ENCODE results near the gene TTC34. TPM values are rescaled to one million over a fixed set of nuclear protein-coding genes. Genes with fewer than 3 reads are reported as not detected.

The TTC34 gene, protein sequence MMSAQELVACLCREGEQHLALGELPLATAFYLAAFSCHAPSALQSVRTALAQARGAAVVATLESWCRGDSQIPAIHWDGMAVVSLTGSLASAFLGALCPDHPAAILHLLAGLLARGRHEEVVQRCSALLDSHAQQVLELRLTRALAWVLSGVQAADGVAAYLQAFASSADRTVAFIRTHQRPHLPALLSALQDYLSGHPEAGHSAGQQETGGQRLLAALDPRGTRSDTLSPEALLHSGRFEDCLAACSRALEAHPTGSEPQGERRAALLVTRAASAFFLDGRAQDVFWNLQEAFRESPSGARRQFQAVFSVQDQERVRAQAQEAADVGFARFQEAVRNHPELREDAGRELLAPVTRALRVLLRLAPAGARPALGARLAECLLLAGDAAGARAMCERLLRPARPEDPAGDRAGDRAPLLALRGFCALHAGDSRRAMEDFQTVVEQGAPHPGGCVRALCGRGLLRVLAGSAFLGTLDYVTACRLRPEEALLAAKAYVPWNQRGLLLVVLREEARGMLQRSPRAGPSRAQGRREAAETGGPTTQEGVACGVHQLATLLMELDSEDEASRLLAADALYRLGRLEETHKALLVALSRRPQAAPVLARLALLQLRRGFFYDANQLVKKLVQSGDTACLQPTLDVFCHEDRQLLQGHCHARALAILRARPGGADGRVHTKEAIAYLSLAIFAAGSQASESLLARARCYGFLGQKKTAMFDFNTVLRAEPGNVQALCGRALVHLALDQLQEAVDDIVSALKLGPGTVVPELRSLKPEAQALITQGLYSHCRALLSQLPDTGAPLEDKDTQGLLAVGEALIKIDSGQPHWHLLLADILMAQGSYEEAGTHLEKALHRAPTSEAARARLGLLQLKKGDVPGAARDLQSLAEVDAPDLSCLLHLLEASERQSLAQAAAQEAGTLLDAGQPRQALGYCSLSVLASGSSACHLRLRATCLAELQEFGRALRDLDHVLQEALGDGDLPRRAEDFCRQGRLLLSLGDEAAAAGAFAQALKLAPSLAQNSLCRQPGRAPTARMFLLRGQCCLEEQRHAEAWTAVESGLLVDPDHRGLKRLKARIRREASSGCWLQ
- total RNA-seq = 1.3 and 1.8 TPM in 2 replicates

DNA sequence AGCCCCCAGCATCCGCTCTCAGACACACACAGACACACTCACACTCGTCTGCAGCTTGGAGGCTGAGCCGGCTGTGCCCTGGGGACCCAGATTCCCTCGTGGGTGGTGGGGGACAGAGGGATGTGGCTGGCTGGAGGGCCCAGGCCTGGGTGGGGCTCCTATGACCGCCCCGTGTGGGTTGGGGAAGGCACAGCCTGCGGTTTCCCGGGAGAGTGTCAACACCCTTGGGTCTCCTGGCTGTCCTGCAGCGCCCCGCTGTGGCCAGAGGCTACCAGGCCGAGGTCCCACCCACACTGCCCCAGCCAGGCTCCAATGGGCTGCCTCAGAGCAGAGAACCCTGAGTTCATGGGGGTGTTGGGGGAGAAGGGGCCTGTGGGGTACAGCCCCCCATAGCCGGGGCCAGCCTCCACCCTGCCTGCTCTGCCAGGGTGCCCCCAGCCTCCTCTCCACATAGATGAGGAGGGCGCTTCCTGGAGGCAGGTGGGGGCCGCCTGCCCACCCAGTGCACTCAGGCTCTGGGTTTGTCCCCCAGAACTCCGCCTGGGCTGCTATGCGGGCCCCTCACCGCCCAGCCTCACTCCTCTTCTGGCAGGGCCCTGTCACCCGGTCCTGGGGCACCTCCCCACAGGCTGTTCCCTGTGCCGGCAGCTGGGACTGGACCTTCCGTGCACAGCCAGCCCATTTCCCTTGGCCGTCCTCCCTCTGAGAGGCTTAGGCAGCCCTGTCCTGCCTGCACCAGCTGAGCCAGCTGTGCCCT lies at the start of gene TTC34:
TTC34 (minus strand) TSS at position 159 of the 757 bp plus-strand sequence. CDS start 866 bp downstream, outside the sequence.
- no peak within 1 kb of the TSS for H3K4me3 Mint-ChIP-seq
- intact Hi-C loops (cut with micrococcal nuclease) = no loop called here
- no peaks in the 10 kb centered on the region for H3K36me3 Mint-ChIP-seq (ENCODE audit: low read depth)
- H3K27me3 Mint-ChIP-seq = no peaks in the 10 kb centered on the region
- no peak within 1 kb of the TSS for H3K27ac Mint-ChIP-seq
- DNase-seq = peak; percentile 86
- no peaks in the 10 kb centered on the region for H3K4me1 Mint-ChIP-seq
- no peaks in the 10 kb centered on the region for H3K9me3 Mint-ChIP-seq

DNA sequence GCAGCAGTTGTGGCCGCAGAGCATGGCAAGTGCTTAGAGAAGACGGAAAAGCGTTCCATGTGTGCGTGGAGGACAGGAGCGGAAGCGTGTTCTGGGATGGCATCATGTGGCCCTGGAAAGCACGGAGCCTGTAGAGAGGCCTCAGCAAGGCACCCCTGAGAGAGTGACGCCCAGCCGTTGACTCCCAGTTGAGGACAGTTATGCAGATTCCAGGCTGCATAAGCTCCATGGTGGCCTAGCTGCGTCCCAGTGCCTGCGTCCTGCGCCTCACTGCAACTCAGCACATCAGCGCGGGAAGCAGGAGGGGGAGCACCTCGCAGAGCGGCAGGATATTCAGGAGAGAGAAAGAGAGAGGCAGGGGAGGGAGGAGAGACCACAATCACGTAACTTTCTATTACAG lies 49.0 kb upstream of the TTC34 start:
- Mint-ChIP-seq H3K4me1 (peaks cover 2% of the 10 kb centered on the region), H3K36me3 (ENCODE audit: low read depth) (no peaks in the 10 kb centered on the region), H3K9me3 (no peaks in the 10 kb centered on the region), H3K4me3 (no peak overlapping the region), H3K27ac (no peak overlapping the region), H3K27me3 (no peaks in the 10 kb centered on the region)
- no peak for DNase-seq
- intact Hi-C loops (cut with micrococcal nuclease) = no loop called here

DNA sequence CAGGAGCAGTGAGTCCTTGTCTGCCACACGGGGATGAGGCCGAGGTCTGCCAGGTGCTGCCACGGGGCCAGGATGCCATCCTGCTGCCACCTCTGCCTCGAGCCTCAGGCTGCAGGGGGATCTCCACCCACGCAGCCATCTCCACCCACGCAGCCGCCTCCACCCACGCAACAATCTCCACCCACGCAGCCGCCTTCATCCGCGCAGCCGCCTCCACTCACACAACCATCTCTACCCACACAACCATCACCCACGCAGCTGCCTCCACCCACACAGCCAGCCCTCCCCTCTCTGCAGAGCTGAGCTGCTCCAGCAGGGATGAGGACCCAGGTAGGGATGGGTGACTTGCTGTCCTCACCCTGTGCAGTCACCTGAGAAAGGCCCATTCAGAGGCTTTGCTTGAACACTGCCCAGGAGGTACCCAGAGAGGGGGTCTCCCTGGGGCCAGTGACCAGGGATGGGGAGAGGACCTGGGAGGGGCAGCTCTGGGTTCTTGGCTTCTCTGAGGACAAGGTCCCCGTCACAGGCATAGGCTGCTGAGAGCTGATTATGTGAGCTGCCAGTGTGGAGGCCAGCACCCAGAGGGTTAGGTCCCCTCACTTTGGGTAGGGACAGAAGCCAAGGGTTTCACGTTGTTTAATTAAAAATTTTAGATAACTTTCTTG lies 46.6 kb upstream of the TTC34 start:
- H3K27ac Mint-ChIP-seq = no peak overlapping the region
- H3K4me1 Mint-ChIP-seq = peaks cover 2% of the 10 kb centered on the region
- no peaks in the 10 kb centered on the region for H3K36me3 Mint-ChIP-seq (ENCODE audit: low read depth)
- no peak overlapping the region for H3K4me3 Mint-ChIP-seq
- DNase-seq = no peak
- peaks cover 2% of the 10 kb centered on the region for H3K27me3 Mint-ChIP-seq
- no peaks in the 10 kb centered on the region for H3K9me3 Mint-ChIP-seq
- intact Hi-C loops (cut with micrococcal nuclease) = no loop called here

DNA sequence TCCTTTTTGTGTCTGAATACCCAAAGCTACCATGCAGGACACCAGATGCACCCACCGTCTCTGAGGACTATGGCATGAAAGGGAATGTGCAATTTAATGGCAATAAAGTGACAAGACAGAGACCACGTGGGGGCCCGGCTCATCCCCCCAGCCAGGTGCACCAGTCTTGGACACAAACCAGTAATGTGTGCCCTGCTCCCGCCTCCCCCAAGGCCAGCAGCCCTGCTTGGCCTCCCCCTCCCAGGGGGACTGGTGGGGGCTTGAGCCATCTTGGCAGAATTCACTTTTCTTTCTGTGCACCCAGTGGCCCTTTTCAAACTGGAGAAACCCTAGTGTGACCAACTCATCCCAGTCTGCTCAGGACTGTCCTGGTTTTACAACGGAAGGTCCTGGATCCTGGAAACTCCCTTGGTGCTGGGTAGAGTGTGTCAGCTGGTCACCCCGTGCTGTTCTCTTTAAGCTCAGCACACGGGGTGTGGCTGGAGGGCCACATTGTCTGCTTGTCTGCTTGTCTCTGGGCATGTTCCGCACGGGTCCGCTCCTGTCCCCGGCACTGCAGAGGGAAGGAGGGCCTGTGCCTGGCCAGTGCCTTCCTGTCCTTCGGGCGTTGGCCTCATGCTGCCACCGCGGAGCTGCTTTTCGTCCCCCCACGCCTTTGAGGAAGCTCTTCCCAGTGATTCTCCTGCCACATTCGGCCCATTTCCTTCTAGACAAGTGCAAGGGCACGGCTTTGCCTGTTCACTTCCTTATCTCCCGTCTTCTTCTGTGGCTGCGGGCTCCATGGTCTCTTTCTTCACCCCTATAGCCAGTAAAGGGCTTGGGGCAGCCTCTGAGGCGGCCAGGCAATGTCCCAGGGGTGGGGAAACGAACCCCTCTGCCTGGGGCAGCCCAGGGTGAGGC lies 45.8 kb upstream of the TTC34 start:
- Mint-ChIP-seq H3K4me1 (peaks cover 2% of the 10 kb centered on the region), H3K9me3 (no peaks in the 10 kb centered on the region), H3K4me3 (no peak overlapping the region), H3K27me3 (peaks cover 2% of the 10 kb centered on the region), H3K36me3 (ENCODE audit: low read depth) (no peaks in the 10 kb centered on the region), H3K27ac (no peak overlapping the region)
- DNase-seq = no peak
- intact Hi-C loops (cut with micrococcal nuclease) = no loop called here

DNA sequence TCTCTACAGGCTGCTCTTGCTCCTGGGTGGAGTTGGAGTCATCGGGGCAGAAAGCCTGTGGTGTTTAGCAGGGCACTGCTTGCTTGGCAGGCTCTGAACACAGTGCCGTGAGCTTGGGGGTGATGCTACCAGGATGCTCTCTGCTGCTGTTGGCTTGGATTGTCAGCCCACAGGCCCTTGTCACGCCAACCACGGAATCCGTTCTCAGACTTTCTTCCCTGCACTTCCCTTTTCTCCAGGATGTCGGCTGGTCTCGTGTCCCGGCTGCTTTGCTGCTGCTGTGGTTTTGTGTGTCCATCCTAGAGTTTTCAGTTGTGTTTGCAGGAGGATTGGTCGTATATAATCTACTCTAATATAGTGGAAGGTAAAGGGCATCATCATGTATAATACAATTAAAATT lies 44.4 kb upstream of the TTC34 start:
- Mint-ChIP-seq H3K36me3 (ENCODE audit: low read depth) (no peaks in the 10 kb centered on the region), H3K27me3 (peaks cover 2% of the 10 kb centered on the region), H3K4me3 (no peak overlapping the region), H3K27ac (no peak overlapping the region), H3K4me1 (peaks cover 2% of the 10 kb centered on the region), H3K9me3 (no peaks in the 10 kb centered on the region)
- intact Hi-C loops (cut with micrococcal nuclease) = no loop called here
- no peak for DNase-seq

DNA sequence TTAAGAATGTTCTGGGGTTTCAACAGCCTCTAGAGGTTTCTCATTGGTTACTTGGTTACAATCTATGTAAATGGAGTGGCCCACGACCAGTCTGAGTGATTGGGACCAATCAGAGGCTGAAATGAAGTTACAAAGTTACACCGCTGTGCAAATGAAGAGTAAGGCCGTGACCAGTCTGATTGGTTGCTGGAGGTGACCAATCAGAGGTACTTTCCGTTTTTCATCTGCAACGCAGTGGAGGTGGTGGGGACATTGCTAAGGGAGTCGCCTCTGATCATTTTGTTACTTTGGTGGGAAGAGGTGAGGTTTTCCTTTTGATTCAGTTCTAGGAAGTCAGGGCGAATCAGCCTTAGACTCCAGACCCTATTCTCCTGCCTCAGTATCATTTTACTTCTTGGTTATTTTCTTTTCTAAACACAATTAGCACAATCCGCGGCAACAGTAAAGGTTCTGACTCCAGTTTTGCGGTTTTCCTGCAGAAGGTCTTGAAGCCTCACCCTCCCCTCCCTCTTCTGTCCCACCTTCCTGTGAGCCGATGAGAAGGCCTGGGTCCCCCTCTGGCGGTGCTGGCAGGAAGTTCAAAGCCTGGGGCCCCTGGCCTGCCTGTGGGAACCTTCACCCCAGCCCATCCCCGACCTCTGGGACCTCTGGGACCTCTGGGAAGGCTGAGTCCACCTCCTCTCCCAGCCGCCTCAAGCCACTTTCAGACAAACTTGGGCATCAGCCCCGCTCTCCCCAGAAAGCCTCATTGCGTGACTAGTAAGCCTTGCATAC lies 38.7 kb upstream of the TTC34 start:
- DNase-seq = peak; percentile 80
- no peaks in the 10 kb centered on the region for H3K36me3 Mint-ChIP-seq (ENCODE audit: low read depth)
- intact Hi-C loops (cut with micrococcal nuclease) = no loop called here
- no peak overlapping the region for H3K27ac Mint-ChIP-seq
- peaks cover 9% of the 10 kb centered on the region for H3K4me1 Mint-ChIP-seq
- no peaks in the 10 kb centered on the region for H3K27me3 Mint-ChIP-seq
- H3K4me3 Mint-ChIP-seq = peak overlapping the region; percentile 5
- no peaks in the 10 kb centered on the region for H3K9me3 Mint-ChIP-seq

DNA sequence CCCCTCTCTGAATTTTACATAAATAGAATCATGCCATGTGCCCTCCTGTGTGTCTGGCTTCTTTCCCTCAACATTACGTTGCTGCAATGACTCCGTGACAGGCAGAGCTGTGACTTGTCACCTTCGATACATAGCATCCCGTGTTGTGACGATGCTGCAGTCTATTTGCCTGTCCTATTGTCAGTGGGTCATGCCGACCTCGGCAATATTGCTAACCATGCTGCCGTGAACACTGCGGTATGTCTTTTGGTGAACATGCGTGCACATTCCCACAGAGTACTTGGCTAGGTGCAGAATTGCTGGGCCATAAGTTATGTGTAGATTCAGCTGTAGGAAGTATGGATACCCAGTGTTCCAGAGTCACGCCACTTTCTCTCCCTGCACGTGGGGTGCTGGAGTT lies 36.3 kb upstream of the TTC34 start:
- Mint-ChIP-seq H3K4me3 (no peak overlapping the region), H3K9me3 (no peaks in the 10 kb centered on the region), H3K4me1 (peaks cover 9% of the 10 kb centered on the region), H3K27me3 (no peaks in the 10 kb centered on the region), H3K27ac (no peak overlapping the region), H3K36me3 (ENCODE audit: low read depth) (no peaks in the 10 kb centered on the region)
- no peak for DNase-seq
- intact Hi-C loops (cut with micrococcal nuclease) = no loop called here

DNA sequence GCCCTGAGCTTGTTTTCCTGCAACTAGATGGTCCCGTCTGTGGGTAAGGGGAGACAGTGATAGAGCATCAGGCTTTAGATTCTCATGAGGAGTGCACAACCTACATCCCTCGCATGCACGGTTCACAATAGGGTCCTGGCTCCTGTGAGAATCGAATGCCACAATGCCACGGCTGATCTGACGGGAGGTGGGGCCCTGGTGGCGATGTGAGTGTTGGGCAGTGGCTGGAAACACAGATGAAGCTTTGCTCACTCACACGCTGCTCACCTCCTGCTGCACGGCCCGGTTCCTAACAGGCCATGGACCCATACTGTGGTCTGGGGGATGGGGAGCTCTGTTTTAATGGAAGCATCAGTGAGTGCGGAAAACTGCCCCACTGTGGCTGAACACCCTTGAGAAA lies 35.8 kb upstream of the TTC34 start:
- DNase-seq = no peak
- no peak overlapping the region for H3K4me3 Mint-ChIP-seq
- no peak overlapping the region for H3K27ac Mint-ChIP-seq
- no peaks in the 10 kb centered on the region for H3K27me3 Mint-ChIP-seq
- H3K36me3 Mint-ChIP-seq (ENCODE audit: low read depth) = no peaks in the 10 kb centered on the region
- intact Hi-C loops (cut with micrococcal nuclease) = no loop called here
- no peaks in the 10 kb centered on the region for H3K9me3 Mint-ChIP-seq
- H3K4me1 Mint-ChIP-seq = peaks cover 9% of the 10 kb centered on the region

DNA sequence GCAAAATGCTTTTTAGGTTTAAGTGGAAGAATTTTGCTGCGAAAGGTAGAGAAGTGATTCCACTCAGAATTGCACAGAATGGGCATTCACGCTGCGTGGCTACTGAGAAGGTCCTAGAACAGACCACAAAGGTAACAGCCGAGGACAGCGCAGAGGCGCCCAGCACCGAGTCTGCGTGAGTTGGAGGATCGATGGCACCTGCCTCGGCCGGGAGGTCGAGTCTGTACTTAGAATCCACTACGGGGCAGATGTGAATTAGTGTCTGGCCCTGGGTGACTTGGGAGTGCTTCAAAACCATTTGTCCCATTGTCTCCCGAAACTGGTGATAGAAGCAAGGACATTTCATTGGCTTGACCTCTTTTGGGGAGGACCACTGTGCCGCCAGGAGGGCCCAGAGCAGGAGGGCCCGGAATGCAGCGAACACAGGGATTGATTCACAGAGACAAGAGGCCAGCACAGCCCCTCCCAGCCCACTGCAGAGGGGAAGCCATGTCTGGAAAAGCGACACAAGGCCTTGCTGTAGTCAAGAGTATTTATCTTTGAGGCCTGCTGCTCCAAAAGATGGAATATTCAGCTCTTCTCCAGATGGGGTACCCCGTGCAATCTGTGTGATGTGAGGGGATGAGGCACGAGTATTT lies 35.0 kb upstream of the TTC34 start:
- DNase-seq = no peak
- intact Hi-C loops (cut with micrococcal nuclease) = no loop called here
- Mint-ChIP-seq H3K4me1 (peaks cover 9% of the 10 kb centered on the region), H3K9me3 (no peaks in the 10 kb centered on the region), H3K36me3 (ENCODE audit: low read depth) (no peaks in the 10 kb centered on the region), H3K4me3 (no peak overlapping the region), H3K27me3 (no peaks in the 10 kb centered on the region), H3K27ac (no peak overlapping the region)

DNA sequence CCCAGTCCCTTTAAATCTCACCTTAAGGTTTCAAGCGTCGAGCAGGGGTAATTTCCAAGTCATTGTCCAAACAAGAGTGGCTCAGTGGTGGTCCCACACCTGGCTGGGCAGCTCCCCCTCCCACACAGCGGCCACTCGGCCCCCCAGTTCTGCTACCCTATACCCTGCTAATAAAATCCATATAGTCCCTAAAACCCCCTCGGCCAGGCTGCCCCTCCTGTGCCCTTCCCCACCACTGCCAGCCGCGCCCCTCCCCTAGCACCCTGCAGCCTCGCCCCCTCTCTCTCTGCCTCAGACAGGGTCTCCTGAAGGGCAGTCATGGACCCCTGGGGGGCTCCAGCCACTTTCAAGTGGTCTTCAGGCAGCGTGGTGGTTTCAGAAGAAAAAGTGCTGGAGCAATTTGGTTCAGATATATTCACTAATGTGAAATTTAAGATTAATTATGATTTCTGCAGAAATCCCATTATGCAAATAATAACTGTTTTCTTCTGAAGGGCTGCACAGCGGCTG lies 34.2 kb upstream of the TTC34 start:
- Mint-ChIP-seq H3K9me3 (no peaks in the 10 kb centered on the region), H3K4me1 (peaks cover 8% of the 10 kb centered on the region), H3K27ac (no peak overlapping the region), H3K4me3 (no peak overlapping the region), H3K36me3 (ENCODE audit: low read depth) (no peaks in the 10 kb centered on the region), H3K27me3 (no peaks in the 10 kb centered on the region)
- DNase-seq = no peak
- intact Hi-C loops (cut with micrococcal nuclease) = no loop called here

DNA sequence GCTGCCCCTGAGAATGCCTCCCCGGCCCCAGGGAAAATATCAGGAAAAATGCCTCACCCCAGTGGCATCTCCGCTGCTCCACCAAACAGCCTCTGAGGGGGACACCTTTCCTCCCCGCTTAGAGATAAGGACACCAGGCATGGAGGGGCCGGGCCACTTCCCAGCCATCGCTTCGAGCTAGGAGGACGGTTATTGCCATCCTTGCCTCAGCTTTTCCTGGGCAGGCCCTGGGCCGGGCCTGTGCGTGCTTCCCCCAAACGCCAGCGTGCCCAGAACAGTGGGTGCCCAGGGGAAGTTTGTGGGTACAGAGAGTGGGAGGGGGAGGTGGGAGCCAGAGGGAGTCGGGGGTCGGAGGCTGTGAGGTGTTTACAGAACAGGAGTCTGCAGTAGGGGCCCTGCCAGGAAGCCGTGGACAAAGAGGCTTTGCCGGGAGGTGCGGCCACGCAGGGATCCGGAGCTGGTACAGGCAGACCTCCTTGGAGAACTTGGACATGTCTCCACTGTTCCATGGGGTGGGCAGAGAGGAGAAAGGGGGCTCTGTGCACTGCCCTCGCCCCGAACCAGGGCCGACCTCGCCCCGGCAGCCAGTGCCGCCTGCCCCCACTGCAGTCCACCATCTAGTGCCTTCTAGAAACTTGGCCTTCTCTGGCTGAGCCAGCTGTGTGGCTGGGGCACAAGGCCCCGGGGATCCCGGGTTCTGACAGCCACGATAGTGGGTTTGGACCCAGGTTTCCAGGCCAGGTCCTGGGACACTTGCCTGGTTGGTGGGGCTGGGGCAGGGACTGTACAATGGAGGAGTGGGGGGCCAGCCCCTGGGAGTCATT lies 33.5 kb upstream of the TTC34 start:
- no peak overlapping the region for H3K4me3 Mint-ChIP-seq
- intact Hi-C loops (cut with micrococcal nuclease) = no loop called here
- no peaks in the 10 kb centered on the region for H3K9me3 Mint-ChIP-seq
- DNase-seq = no peak
- no peak overlapping the region for H3K27ac Mint-ChIP-seq
- H3K27me3 Mint-ChIP-seq = no peaks in the 10 kb centered on the region
- H3K36me3 Mint-ChIP-seq (ENCODE audit: low read depth) = no peaks in the 10 kb centered on the region
- H3K4me1 Mint-ChIP-seq = peaks cover under 1% of the 10 kb centered on the region

Measured in activated CD4-positive, alpha-beta T cell treated with anti-CD3 and anti-CD28 coated beads, Interleukin-2, amount 10 ng/mL, durations not matched to agents 24 days and 14 days (primary cell).